HepG2 (cell line): Measurements from ENCODE around the gene MRPL14. TPM values are rescaled to one million over a fixed set of nuclear protein-coding genes. Genes with fewer than 3 reads are reported as not detected.

Experiments
- ARHGAP35 ChIP-seq: sonication (generic); formaldehyde crosslinking; IDR thresholded peaks from 2 replicates; pipeline ENCODE4 v1.9.0; 2022; ENCODE audit warnings: mild to moderate bottlenecking, inconsistent platforms, moderate library complexity, missing genetic modification reagents, borderline replicate concordance
- BRF2 ChIP-seq: sonication (generic); formaldehyde crosslinking; IDR thresholded peaks from 2 replicates; pipeline ENCODE4 v1.8.1; 2022; ENCODE audit warnings: mild to moderate bottlenecking, missing genetic modification reagents
- CREB3 ChIP-seq: sonication (generic); formaldehyde crosslinking; IDR thresholded peaks from 2 replicates; pipeline ENCODE4 v1.5.0; 2020; ENCODE audit warnings: missing genetic modification reagents
- CTCF ChIP-seq: sonication (generic); formaldehyde crosslinking; IDR thresholded peaks from 2 replicates; pipeline ENCODE4 v1.5.0; 2020; ENCODE audit warnings: mild to moderate bottlenecking, missing genetic modification reagents, moderate library complexity
- MLLT10 ChIP-seq: sonication (generic); formaldehyde crosslinking; IDR thresholded peaks from 2 replicates; pipeline ENCODE4 v1.4.0; 2020; ENCODE audit warnings: missing genetic modification reagents
- MTF2 ChIP-seq: sonication (generic); formaldehyde crosslinking; IDR thresholded peaks from 2 replicates; pipeline ENCODE4 v1.5.0; 2020; ENCODE audit warnings: missing genetic modification reagents, borderline replicate concordance
- NRL ChIP-seq: sonication (generic); formaldehyde crosslinking; IDR thresholded peaks from 2 replicates; pipeline ENCODE4 v1.5.0; 2020; ENCODE audit warnings: missing genetic modification reagents, mild to moderate bottlenecking, moderate library complexity, borderline replicate concordance
- RORA ChIP-seq: sonication (generic); formaldehyde crosslinking; IDR thresholded peaks from 2 replicates; pipeline ENCODE4 v1.5.0; 2020; ENCODE audit warnings: mild to moderate bottlenecking, missing genetic modification reagents, moderate library complexity
- U2AF2 ChIP-seq: fragments of 200-400 bp; formaldehyde crosslinking; IDR thresholded peaks from 2 replicates; pipeline ENCODE4 v1.6.1; 2017; ENCODE audit warnings: low read depth, mild to moderate bottlenecking, low read length
- XRCC5 ChIP-seq: fragments of 200-400 bp; formaldehyde crosslinking; optimal IDR thresholded peaks from 2 replicates; pipeline ENCODE3; 2017; ENCODE audit warnings: mild to moderate bottlenecking, low read length
- YEATS4 ChIP-seq: sonication (generic); formaldehyde crosslinking; IDR thresholded peaks from 2 replicates; pipeline ENCODE4 v1.4.0; 2020; ENCODE audit warnings: missing genetic modification reagents, borderline replicate concordance
- ZBTB14 ChIP-seq: sonication (generic); formaldehyde crosslinking; IDR thresholded peaks from 2 replicates; pipeline ENCODE4 v1.4.0; 2020; ENCODE audit warnings: missing genetic modification reagents
- ZFP91 ChIP-seq: sonication (generic); formaldehyde crosslinking; IDR thresholded peaks from 2 replicates; pipeline ENCODE4 v1.9.0; 2022; ENCODE audit warnings: missing genetic modification reagents, mild to moderate bottlenecking, borderline replicate concordance
- ZNF350 ChIP-seq: sonication (generic); formaldehyde crosslinking; IDR thresholded peaks from 2 replicates; pipeline ENCODE4 v1.4.0; 2020; ENCODE audit warnings: mild to moderate bottlenecking, low read depth, missing genetic modification reagents, borderline replicate concordance
- ZNF503 ChIP-seq: sonication (generic); formaldehyde crosslinking; IDR thresholded peaks from 2 replicates; pipeline ENCODE4 v1.4.0; 2020; ENCODE audit warnings: missing genetic modification reagents
- ZNF605 ChIP-seq: sonication (generic); formaldehyde crosslinking; IDR thresholded peaks from 2 replicates; pipeline ENCODE4 v1.8.0; 2022; ENCODE audit warnings: mild to moderate bottlenecking, missing genetic modification reagents
- ZNF850 ChIP-seq: sonication (generic); formaldehyde crosslinking; conservative IDR thresholded peaks from 2 replicates; pipeline ENCODE4 v1.9.0; 2021; ENCODE audit warnings: mild to moderate bottlenecking, missing genetic modification reagents
- polyA plus RNA-seq, 8 experiments: library from polyadenylated mRNA; depleted of rRNA in 3 of 8; stranded (reverse) in 7 of 8; unstranded in 1 of 8; fragments of >200 nt; fragmentation: Illumina TruSeq in 4 of 8; extraction: Trizol in 4 of 8; gene quantifications; 2 replicates each; pipeline versions ENCODE4 v1.2.1 to v1.2.3, GENCODE V29; 2011 to 2016; ENCODE audit warnings: low read depth in 4 of 8, missing spikeins in 1 of 8, mixed read lengths in 1 of 8; ENCODE audit not compliant: insufficient read depth in 1 of 8
- total RNA-seq, 5 experiments: library from RNA; depleted of rRNA; stranded (reverse); fragments of >200 nt; fragmentation: Illumina TruSeq; extraction: Trizol; gene quantifications; 2 replicates each; pipeline ENCODE4 v1.2.3, GENCODE V29; 2016; ENCODE audit warnings: low read depth in 1 of 5

Gene MRPL14
- total and polyA plus RNA-seq, 2 of the 13 experiments (the other 11 are each of a cell fraction or from before 2014, with no cell fraction given) = 157 to 178 TPM

- TF ChIP-seq CTCF (CRISPR knock-in tag) (peak; percentile 12; the same call in 1 of the 2 replicates), ZNF605 (peak; percentile 77), CREB3 (CRISPR knock-in tag) (no peak), NRL (CRISPR knock-in tag) (no peak), RORA (CRISPR knock-in tag) (no peak), YEATS4 (CRISPR knock-in tag) (peak; percentile 90; the same call in 1 of the 2 replicates), MLLT10 (no peak), XRCC5 (no peak), ZNF850 (CRISPR knock-in tag) (no peak), BRF2 (CRISPR knock-in tag) (no peak), U2AF2 (no peak), ZNF350 (no peak), MTF2 (CRISPR knock-in tag) (no peak), ZFP91 (CRISPR knock-in tag) (peak; percentile 54), ZBTB14 (CRISPR knock-in tag) (no peak), ZNF503 (peak; percentile 75; the same call in 1 of the 2 replicates), ARHGAP35 (no peak; the same call in 1 of the 2 replicates)
Observed at GRCh38 chr6:44076356-44077213, 50.7 kb downstream of the MRPL14 start (continued).
